GM12878 (cell line): ENCODE results near the gene CTNNA3.

Experiments
- ATF3 ChIP-seq: IDR thresholded peaks from 2 replicates; pipeline ENCODE4 v1.6.1; 2011; ENCODE audit warnings: low read depth, mild to moderate bottlenecking, low read length, moderate library complexity, borderline replicate concordance; ENCODE audit errors: extremely low read depth
- CHD2 ChIP-seq: IDR thresholded peaks from 2 replicates; pipeline ENCODE4 v1.6.1; 2011; ENCODE audit warnings: low read depth, low read length, improper control_type of control experiment, borderline replicate concordance
- CTCF ChIP-seq, 3 experiments: IDR thresholded peaks in 2 of 3; conservative IDR thresholded peaks in 1 of 3; 2 replicates each; pipeline ENCODE4 v1.5.1; 2011; ENCODE audit warnings: low read depth in 3 of 3, low read length in 3 of 3, mild to moderate bottlenecking in 3 of 3, control low read depth in 2 of 3, moderate library complexity in 2 of 3, inconsistent platforms in 1 of 3, mixed read lengths in 1 of 3; ENCODE audit not compliant: control insufficient read depth in 2 of 3, insufficient read depth in 1 of 3; ENCODE audit errors: extremely low read depth in 1 of 3
- DPF2 ChIP-seq: fragments of 450-650 bp; IDR thresholded peaks from 2 replicates; pipeline ENCODE4 v1.6.1; 2017; ENCODE audit warnings: mild to moderate bottlenecking
- MAX ChIP-seq: IDR thresholded peaks from 2 replicates; pipeline ENCODE4 v1.6.1; 2012; ENCODE audit warnings: low read depth, low read length, improper control_type of control experiment
- MTA2 ChIP-seq: fragments of 450-650 bp; IDR thresholded peaks from 2 replicates; pipeline ENCODE4 v1.6.1; 2016; ENCODE audit warnings: low read depth, mild to moderate bottlenecking, moderate library complexity
- NR2C2 ChIP-seq: IDR thresholded peaks from 2 replicates; pipeline ENCODE4 v1.6.1; 2011; ENCODE audit warnings: borderline replicate concordance, low read depth; ENCODE audit not compliant: control insufficient read depth, insufficient read length
- POLR2A ChIP-seq: IDR thresholded peaks from 2 replicates; pipeline ENCODE4 v1.6.1; 2011; ENCODE audit warnings: low read depth, mild to moderate bottlenecking, low read length
- RAD21 ChIP-seq: IDR thresholded peaks from 2 replicates; pipeline ENCODE4 v1.6.1; 2011; ENCODE audit warnings: mild to moderate bottlenecking, low read depth, low read length, moderate library complexity; ENCODE audit not compliant: insufficient read depth
- REST ChIP-seq: IDR thresholded peaks from 2 replicates; pipeline ENCODE4 v1.6.1; 2012; ENCODE audit warnings: mild to moderate bottlenecking, low read depth, low read length
- TAF1 ChIP-seq: IDR thresholded peaks from 2 replicates; pipeline ENCODE4 v1.6.1; 2011; ENCODE audit warnings: mild to moderate bottlenecking, low read depth, low read length, borderline replicate concordance

GRCh38 chr10:66838656-66839055, 857.3 kb downstream of the CTNNA3 start:
- TF ChIP-seq MAX (no peak), CHD2 (no peak), NR2C2 (no peak), RAD21 (no peak), REST (no peak), TAF1 (no peak), DPF2 (no peak), CTCF (IDR thresholded peaks at IDR 0.05 in 2 of 3, conservative IDR thresholded peaks at IDR 0.05 in 1 of 3; ENCODE audit: control insufficient read depth in 2 of 3, extremely low read depth in 1 of 3, insufficient read depth in 1 of 3, low read depth in 3 of 3, low read length in 3 of 3) (no peak), POLR2A (no peak), MTA2 (no peak), ATF3 (no peak)
